ENCODE measurements around the gene ETF1. TPM values are rescaled to one million over a fixed set of nuclear protein-coding genes. Genes with fewer than 3 reads are reported as not detected.

ETF1 gene
- total RNA-seq, 1 experiment from 2014 or later = 57.3 TPM

DNA sequence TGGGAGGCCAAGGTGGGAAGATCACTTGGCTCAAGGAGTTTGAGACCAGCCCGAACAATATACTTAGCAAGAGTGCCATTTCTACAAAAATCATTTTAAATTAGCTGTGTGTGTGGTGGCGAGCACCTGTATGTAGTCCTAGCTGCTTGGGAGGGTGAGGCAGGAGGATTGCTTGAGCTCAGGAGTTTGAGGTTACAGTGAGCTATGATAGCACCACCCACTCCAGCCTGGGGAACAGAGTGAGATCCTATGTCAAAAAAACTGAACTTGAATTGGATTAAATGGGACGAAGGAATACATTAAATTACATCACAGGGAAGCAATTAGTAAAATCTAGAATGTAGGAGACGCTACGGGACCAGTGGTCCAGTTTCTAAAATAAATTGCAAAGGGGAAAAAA, 6.4 kb upstream of the ETF1 start:
- H3K79me2 ChIP-seq (ENCODE audit: low read length) = peaks cover 45% of the 10 kb centered on the region
- CTCF ChIA-PET = no interaction called here
- no TSS peak for BruUV-seq (replicated peaks)

DNA sequence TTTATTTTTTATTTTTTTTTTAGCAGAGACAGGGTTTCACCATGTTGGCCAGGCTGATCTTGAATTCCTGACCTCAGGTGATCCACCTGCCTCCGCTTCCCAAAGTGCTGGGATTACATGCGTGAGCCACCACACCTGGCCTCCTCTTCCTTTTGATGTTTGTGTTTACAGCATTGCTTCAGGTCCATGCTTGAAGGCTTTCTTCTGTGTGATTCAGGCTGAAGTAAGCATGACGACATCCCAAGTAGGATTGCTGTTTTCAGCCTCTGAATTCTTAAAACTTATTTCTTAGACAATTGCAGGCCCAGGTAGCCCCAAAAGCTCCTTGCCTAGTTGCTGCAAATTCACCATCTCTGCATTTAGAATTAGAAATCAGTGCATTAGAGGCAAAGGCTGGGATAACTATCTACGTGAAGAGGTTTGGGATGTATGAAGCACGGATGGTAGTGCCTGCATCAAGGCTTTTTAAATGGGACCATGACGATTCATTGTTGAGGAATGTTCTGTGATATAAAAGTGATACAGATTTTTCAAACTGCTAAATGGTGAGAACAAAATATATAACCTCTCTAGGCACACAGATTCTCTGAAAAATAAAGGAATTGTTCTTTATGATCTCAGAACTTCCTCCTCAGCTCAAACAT, 3.0 kb upstream of the ETF1 start:
- H3K4me2 ChIP-seq (ENCODE audit: low read length) = peak overlapping the region; percentile 91; the same call in 1 of the 2 replicates
- H3K36me3 ChIP-seq (ENCODE audit: low read depth, low read length) = no peaks in the 10 kb centered on the region; the same call in 1 of the 2 replicates
- no peaks in the 10 kb centered on the region for H3K9me3 ChIP-seq (ENCODE audit: low read length)
- no TSS peak for BruUV-seq (replicated peaks)
- H3F3A ChIP-seq (ENCODE audit: low read length, unreplicated experiment) = no peaks in the 10 kb centered on the region
- H3K9ac ChIP-seq (ENCODE audit: low read length) = no peak overlapping the region
- no peak overlapping the region for H2AFZ ChIP-seq (ENCODE audit: low read length)
- H3K9me2 ChIP-seq (replicated peaks; ENCODE audit: low read length) = no peaks in the 10 kb centered on the region
- ChIA-PET CTCF (no interaction called here), POLR2A (ENCODE audit: unreplicated experiment) (no interaction called here)
- intact Hi-C loops (cut with micrococcal nuclease) = loop anchor here (5.0 kb wide), 1 partner anchor 94 kb away; no protein-coding TSS in a partner anchor
- H4K20me1 ChIP-seq (ENCODE audit: low read length) = peaks cover 12% of the 10 kb centered on the region
- H3K4me3 ChIP-seq (ENCODE audit: low read length) = no peak overlapping the region
- H3K27me3 ChIP-seq (ENCODE audit: low read length) = no peaks in the 10 kb centered on the region
- peaks cover 26% of the 10 kb centered on the region for H3K4me1 ChIP-seq (ENCODE audit: insufficient read depth, low read length)
- ATAC-seq (no peak), DNase-seq (no peak)
- TF ChIP-seq EZH2 (IDR thresholded peaks at IDR 0.05; ENCODE audit: low read length, unreplicated experiment) (no peak), EZH2phosphoT487 (IDR thresholded peaks at IDR 0.05; ENCODE audit: borderline replicate concordance, low read length) (no peak)
- TF ChIP-seq, protein P1, sequence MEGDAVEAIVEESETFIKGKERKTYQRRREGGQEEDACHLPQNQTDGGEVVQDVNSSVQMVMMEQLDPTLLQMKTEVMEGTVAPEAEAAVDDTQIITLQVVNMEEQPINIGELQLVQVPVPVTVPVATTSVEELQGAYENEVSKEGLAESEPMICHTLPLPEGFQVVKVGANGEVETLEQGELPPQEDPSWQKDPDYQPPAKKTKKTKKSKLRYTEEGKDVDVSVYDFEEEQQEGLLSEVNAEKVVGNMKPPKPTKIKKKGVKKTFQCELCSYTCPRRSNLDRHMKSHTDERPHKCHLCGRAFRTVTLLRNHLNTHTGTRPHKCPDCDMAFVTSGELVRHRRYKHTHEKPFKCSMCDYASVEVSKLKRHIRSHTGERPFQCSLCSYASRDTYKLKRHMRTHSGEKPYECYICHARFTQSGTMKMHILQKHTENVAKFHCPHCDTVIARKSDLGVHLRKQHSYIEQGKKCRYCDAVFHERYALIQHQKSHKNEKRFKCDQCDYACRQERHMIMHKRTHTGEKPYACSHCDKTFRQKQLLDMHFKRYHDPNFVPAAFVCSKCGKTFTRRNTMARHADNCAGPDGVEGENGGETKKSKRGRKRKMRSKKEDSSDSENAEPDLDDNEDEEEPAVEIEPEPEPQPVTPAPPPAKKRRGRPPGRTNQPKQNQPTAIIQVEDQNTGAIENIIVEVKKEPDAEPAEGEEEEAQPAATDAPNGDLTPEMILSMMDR (conservative IDR thresholded peaks at IDR 0.05; ENCODE audit: low read depth, low read length) = no peak
- H3K27ac ChIP-seq (ENCODE audit: low read length) = no peak overlapping the region
- H3K79me2 ChIP-seq (ENCODE audit: low read length) = peaks cover 76% of the 10 kb centered on the region

More for the DNA sequence above, 6.4 kb upstream of the ETF1 start:
- Histone ChIP-seq H3K9me3 (ENCODE audit: low read length) (no peaks in the 10 kb centered on the region), H3K4me2 (ENCODE audit: low read length) (no peak overlapping the region), H4K20me1 (ENCODE audit: low read length) (no peaks in the 10 kb centered on the region), H3K9me2 (replicated peaks; ENCODE audit: low read length) (no peaks in the 10 kb centered on the region), H3K27ac (ENCODE audit: low read length) (no peak overlapping the region), H3K27me3 (ENCODE audit: low read length) (no peaks in the 10 kb centered on the region), H3K4me3 (ENCODE audit: low read length) (no peak overlapping the region), H3K4me1 (ENCODE audit: insufficient read depth, low read length) (peaks cover 19% of the 10 kb centered on the region), H2AFZ (ENCODE audit: low read length) (no peak overlapping the region), H3K9ac (ENCODE audit: low read length) (no peak overlapping the region), H3K36me3 (ENCODE audit: low read depth, low read length) (peaks cover 4% of the 10 kb centered on the region), H3F3A (ENCODE audit: low read length, unreplicated experiment) (no peaks in the 10 kb centered on the region)
- intact Hi-C loops (cut with micrococcal nuclease) = loop anchor here (5.0 kb wide), 1 partner anchor 97 kb away; no protein-coding TSS in a partner anchor
- TF ChIP-seq, protein P1 (conservative IDR thresholded peaks at IDR 0.05; ENCODE audit: low read depth, low read length) = no peak
- TF ChIP-seq EZH2phosphoT487 (IDR thresholded peaks at IDR 0.05; ENCODE audit: borderline replicate concordance, low read length) = no peak
- TF ChIP-seq EZH2 (IDR thresholded peaks at IDR 0.05; ENCODE audit: low read length, unreplicated experiment) = no peak
- ATAC-seq = no peak
- POLR2A ChIA-PET (ENCODE audit: unreplicated experiment) = no interaction called here
- DNase-seq = no peak

All from PC-3 (cell line).